Measurements from ENCODE around the gene CAV3. TPM values are rescaled to one million over a fixed set of nuclear protein-coding genes. Genes with fewer than 3 reads are reported as not detected.

CAV3 gene
- total RNA-seq, 1 donor from 2014 or later = not detected

GRCh38 chr3:8776406-8776805, 42.8 kb downstream of the CAV3 start:
- DNase-seq (ENCODE audit: low read depth) = no peak
- TF ChIP-seq CTCF (conservative IDR thresholded peaks at IDR 0.05; ENCODE audit: low read depth, low read length) = no peak
- no peak overlapping the region for H3K4me3 ChIP-seq (ENCODE audit: low read depth, low read length)

GRCh38 chr3:8777201-8777977, 43.8 kb downstream of the CAV3 start:
- H3K4me3 ChIP-seq (ENCODE audit: low read depth, low read length) = no peak overlapping the region
- TF ChIP-seq CTCF (conservative IDR thresholded peaks at IDR 0.05; ENCODE audit: low read depth, low read length) = no peak
- no peak for DNase-seq (ENCODE audit: low read depth)

- no peak overlapping the region for H3K4me3 ChIP-seq (ENCODE audit: low read depth, low read length)
- no peak for TF ChIP-seq CTCF (conservative IDR thresholded peaks at IDR 0.05; ENCODE audit: low read depth, low read length)
- DNase-seq (ENCODE audit: low read depth) = no peak
Measured at GRCh38 chr3:8777978-8778267, 44.3 kb downstream of the CAV3 start.

DNA sequence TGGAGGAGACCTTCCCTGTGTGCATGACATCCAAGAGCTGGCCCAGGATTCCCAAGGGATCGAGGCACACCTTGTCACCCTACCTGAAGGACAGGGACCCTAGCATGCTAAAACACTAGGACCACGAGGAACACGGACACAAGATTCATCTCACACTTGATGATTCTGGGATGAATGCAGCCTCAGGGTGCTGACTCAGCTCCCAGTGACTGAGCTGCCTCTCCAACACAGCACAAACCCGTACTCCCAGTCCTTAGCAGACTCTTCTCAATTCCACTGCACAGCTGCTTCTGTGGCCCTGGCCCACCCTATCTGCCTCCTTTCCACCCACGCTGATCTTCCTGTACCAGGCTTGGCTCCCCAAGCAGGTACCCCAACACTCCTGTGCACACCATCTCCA, 44.9 kb downstream of the CAV3 start:
- no peak for TF ChIP-seq CTCF (conservative IDR thresholded peaks at IDR 0.05; ENCODE audit: low read depth, low read length)
- H3K4me3 ChIP-seq (ENCODE audit: low read depth, low read length) = no peak overlapping the region
- no peak for DNase-seq (ENCODE audit: low read depth)

- TF ChIP-seq CTCF (conservative IDR thresholded peaks at IDR 0.05; ENCODE audit: low read depth, low read length) = no peak
- DNase-seq (ENCODE audit: low read depth) = no peak
Measured at GRCh38 chr3:8780279-8780678, 46.7 kb downstream of the CAV3 start.

DNA sequence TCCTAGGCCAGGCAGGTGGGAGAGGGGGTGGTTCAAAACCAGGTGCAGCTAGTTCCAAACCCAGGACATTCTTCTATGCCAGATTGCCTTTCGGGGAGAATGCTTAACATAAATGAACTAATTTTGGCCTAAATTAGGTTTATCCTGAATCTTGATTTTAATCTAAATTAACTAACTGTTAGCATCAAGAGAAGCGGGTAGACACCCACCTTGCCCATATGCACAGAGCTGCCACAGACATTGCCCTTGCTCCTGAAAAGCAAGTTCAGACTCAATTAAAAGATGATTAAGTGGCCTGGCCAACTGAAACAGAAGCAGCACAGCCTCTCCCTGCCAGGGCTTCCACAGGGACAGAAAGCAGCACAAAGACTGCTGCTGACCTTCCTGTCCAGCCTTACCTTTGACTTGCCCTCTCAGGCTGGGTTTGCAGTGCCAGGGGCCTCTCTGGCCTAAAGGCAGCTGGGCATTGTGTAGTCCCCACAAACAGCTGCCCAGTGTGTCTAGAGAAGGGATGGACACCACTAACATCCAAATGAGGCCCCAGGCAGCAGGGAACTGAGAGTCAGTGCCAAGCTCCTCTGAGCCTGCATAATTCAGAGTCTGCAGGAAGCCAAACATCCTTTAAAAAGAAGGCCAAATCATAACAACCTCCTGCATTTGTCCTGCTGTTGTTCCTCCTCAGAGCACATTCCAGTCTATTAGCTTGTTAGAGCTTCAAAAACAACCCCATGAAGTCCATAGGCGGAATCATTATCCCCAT, 51.3 kb downstream of the CAV3 start:
- TF ChIP-seq CTCF (conservative IDR thresholded peaks at IDR 0.05; ENCODE audit: low read depth, low read length) = no peak

More at GRCh38 chr3:8780279-8780678, 46.7 kb downstream of the CAV3 start:
- no peak overlapping the region for H3K4me3 ChIP-seq (ENCODE audit: low read depth, low read length)

More for the DNA sequence above, 51.3 kb downstream of the CAV3 start:
- DNase-seq (ENCODE audit: low read depth) = no peak
- H3K4me3 ChIP-seq (ENCODE audit: low read depth, low read length) = no peak overlapping the region
